Midbrain (tissue), 1 donor: Measurements from ENCODE around the gene GH1.
"Not testable (repeated sequence)": the region's sequence is repeated elsewhere in the genome, so short reads cannot be mapped to it uniquely, and the experiment has no call there.

Experiments
- DNase-seq: peaks from one replicate; lab custom pipeline; 2025; lab: John Stamatoyannopoulos, UW

Gene GH1

GRCh38 chr17:63896524-63897354 lies 21.9 kb downstream of the GH1 start, which contains the start of gene CSH1:
TSS of gene CSH1 (minus strand) at chr17:63896574. CDS start at chr17:63896511, 63 bp downstream.
- not testable (repeated sequence) for DNase-seq

DNA sequence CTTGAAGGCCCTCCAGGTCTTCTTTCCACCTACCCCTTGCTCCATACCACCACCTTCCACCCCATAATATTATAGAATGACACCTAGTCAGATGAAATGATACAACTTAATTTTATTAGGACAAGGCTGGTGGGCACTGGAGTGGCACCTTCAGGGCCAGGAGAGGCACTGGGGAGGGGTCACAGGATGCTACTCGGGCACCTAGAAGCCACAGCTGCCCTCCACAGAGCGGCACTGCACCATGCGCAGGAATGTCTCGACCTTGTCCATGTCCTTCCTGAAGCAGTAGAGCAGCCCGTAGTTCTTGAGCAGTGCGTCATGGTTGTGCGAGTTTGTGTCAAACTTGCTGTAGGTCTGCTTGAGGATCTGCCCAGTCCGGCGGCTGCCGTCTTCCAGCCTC lies 23.8 kb downstream of the GH1 start:
- DNase-seq = not testable (repeated sequence)

GRCh38 chr17:63894021-63894420 lies 24.6 kb downstream of the GH1 start:
- not testable (repeated sequence) for DNase-seq

GRCh38 chr17:63892316-63893037 lies 26.2 kb downstream of the GH1 start:
- not testable (repeated sequence) for DNase-seq

DNA sequence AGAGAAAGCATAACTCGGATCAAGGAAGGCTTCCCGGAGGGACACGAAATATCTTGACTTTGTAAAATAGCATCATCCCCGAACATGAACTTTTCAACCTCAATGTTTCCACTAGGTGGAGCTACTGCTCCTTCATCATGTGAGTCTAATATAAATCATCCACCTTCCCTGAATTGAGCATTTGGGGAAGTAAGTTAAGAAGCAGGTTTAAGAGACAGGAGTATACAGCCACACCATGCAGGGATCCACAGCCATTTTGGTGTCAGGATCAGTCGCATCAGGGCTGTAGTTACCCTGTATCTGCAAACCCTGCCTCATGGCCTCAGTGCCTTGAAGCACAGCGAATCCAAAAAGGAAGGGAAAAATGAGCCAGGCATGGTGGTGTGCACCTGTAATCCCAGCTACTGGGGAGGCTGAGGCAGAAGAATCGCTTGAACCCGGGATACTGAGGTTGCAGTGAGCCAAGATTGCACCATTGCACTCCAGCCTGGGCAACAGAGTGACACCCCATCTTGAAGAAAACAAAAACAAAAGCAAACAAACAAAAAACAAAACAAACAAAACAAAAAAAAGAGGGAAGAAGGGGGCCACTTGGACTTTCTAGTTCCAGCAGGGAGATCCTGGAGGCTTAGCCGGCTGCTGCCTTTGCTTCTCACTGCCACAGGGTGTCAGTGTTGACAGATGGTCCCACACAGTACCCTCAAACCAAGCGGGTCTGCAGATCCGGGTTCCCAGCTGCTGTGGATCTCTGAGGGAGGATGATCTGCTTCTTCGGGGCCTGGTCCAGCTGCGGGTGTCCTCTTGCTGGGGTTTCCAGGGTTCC lies 29.4 kb downstream of the GH1 start:
- peak; percentile 21 for DNase-seq

GRCh38 chr17:63885119-63885518 lies 33.5 kb downstream of the GH1 start:
- DNase-seq = not testable (repeated sequence)

GRCh38 chr17:63882626-63883126 lies 36.0 kb downstream of the GH1 start:
- DNase-seq = not testable (repeated sequence)

DNA sequence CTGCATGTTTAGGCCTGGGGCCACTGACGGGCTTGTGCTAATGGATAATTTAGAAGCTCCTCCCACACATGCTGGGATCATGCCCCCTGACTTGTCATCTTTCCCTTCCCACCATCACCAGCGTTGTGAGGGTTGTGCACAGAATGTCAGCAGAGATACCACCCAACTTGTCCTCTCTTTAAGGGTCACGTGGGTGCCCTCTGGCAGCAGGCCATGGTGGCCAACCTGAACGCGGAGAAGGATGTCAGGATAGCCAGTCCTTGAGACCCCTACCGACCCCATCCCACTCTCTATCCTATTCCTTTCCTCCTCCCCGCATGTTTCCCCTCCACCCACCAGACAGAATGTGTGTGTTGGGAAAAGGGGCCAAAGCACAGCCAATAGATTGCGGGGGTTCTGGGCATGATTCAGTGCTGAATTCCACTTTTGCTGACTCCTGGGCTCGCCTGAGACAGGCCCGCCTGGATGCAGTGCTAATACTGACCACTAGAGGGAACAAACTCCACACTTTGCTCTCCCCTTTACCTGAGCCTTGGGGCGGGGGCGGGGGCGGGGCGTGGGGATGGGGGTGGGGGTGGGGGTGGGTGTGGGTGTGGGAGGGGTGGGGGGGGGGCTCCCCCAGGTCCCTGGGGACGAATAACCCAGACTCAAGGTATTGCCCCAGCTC lies 36.6 kb downstream of the GH1 start, which contains the start of gene GH2:
Gene GH2 (minus strand): TSS at position 10 of the 667 bp plus-strand sequence. CDS start 143 bp downstream, outside the sequence.
- no peak for DNase-seq

GRCh38 chr17:63881337-63881736 lies 37.3 kb downstream of the GH1 start:
- not testable (repeated sequence) for DNase-seq

DNA sequence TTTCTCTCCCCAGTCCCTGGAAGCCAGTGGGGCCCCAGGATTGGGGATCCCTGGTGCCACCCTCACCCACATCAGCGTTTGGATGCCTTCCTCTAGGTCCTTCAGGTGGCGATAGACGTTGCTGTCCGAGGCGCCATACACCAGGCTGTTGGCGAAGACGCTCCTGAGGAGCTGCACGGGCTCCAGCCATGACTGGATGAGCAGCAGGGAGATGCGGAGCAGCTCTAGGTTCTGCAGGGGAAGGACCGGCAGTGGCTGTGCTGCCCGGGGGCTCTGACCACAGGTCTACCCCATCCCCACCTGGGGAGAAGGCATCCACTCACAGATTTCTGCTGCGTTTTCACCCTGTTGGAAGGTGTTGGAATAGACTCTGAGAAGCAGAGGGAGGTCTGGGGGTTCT lies 37.9 kb downstream of the GH1 start:
- no peak for DNase-seq

- DNase-seq = not testable (repeated sequence)
Observed at GRCh38 chr17:63878413-63878812, 40.2 kb downstream of the GH1 start.

DNA sequence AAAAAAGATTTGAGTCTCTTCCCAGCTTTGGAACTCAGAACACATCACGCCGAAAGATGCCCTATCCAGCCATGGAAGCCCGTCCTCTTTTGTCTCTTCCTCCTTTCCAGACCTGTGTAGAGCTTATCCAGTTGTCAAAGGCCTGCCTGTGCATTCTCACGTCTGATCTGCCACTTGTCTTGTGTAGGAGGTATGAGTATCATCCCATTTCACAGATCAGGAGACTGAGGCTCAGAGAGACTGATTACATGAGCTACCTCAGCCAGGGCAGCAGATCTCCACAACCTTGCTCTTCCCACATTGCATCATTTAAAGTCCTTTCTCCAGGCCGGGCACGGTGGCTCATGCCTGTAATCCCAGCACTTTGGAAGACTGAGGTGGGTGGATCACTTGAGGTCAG lies 43.9 kb downstream of the GH1 start:
- not testable (repeated sequence) for DNase-seq

GRCh38 chr17:63874061-63874626 lies 44.5 kb downstream of the GH1 start:
- not testable (repeated sequence) for DNase-seq

GRCh38 chr17:63873577-63873976 lies 45.1 kb downstream of the GH1 start, which contains the start of gene CSH2:
TSS of gene CSH2 (minus strand) at chr17:63873677. CDS start at chr17:63873614, 63 bp downstream.
- not testable (repeated sequence) for DNase-seq

DNA sequence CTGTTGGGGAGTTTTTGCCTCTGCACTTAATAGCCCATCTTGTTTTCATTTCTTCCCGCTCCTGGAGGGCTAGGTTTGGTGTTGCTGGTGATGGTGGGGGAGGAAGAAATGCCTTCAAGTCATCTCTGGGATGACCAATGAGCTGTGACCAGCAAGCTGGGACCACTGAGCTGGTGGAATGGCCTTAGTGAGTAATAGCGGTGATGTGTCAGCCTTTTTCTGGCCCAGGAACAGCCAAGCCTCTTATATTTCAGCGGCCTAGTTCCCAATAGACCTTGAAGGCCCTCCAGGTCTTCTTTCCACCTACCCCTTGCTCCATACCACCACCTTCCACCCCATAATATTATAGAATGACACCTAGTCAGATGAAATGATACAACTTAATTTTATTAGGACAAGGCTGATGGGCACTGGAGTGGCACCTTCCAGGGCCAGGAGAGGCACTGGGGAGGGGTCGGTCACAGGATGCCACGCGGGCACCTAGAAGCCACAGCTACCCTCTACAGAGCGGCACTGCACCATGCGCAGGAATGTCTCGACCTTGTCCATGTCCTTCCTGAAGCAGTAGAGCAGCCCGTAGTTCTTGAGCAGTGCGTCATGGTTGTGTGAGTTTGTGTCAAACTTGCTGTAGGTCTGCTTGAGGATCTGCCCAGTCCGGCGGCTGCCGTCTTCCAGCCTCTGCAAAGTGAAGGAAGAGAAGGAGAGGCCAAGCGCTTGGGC lies 46.8 kb downstream of the GH1 start:
- DNase-seq = not testable (repeated sequence)

GRCh38 chr17:63870292-63870665 lies 48.4 kb downstream of the GH1 start:
- not testable (repeated sequence) for DNase-seq

- DNase-seq = not testable (repeated sequence)
Observed at GRCh38 chr17:63869491-63870291, 48.9 kb downstream of the GH1 start.
